Middle frontal gyrus (tissue), 1 donor: Measurements from ENCODE around the gene PKDCC.

ENCODE experiments used
- DNase-seq: peaks from one replicate; pipeline ENCODE4 v3.0.0-alpha.2; 2015; ENCODE audit warnings: low spot score; ENCODE audit errors: extremely low spot score

PKDCC gene

DNA sequence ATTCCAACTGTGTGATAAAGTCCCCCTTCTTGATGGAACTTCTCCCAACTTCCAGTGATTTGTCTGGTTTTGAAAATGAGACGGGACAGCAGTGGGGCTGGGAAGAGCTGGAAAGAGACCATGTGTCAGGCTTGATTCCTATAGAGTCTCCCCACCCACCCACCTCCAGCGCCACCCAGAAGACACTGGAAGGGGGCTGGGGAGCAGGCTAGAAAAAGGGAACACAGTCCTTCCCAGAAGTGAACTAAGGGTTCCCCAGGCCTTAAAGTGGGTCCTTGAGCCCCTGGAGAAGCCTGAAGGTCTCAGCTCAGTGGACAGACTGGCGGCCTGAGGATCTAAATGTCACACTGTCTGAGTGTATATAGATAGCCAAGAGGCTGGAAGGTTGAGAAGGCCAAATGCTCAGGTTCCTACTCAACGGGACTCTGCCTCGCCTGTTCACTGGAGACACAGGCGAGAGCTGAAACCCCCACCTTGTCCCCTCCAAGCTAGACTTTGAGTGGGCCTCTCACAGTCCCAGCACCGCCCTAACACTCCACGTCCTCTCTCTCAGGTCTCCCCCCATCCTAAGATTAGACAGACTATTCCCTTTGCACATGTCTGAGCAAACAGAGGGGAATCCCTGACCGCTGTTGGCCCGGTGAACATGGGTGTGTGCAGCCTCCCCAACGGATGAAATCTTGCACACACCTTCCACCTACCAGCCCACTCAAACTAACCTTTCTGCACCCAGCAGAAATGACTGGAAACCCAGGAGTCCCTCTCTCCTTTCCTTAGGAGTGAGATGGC, 1.6 kb downstream of the PKDCC start:
- DNase-seq = no peak

DNA sequence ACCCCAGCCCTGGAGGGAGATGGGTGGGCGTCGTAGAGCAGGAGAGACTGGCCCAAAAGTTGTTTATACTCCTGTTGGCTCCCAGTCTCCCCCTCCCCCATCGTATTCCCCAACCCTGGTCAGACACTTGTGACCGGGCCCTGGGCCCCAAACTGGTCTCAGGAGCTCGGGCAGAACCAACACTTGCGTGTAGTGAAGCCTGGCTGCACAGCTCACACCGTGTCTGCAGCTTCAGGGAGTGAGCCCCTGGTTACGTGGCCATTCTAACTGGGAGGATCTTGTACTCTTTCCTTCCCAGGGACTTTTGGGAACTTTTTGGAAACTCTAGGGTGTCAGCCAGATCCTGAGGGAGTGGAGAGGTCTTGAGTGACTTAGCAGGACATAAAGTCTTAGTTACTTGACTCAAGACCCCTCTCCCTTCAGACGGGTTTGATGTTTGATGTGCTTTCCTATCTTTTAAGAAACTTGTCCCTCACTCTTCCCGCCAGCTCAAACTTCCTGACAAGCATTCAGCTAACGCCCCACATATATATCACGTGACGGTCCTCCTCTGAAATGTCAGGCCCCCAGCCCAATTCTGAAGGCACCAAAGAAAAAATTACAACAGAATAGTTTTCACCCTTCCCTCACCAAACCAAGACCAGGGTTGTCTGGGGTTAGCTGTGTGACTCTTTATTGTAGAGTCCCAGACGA, 2.3 kb downstream of the PKDCC start:
- no peak for DNase-seq

GRCh38 chr2:42050703-42051542, 3.1 kb downstream of the PKDCC start:
- no peak for DNase-seq

DNA sequence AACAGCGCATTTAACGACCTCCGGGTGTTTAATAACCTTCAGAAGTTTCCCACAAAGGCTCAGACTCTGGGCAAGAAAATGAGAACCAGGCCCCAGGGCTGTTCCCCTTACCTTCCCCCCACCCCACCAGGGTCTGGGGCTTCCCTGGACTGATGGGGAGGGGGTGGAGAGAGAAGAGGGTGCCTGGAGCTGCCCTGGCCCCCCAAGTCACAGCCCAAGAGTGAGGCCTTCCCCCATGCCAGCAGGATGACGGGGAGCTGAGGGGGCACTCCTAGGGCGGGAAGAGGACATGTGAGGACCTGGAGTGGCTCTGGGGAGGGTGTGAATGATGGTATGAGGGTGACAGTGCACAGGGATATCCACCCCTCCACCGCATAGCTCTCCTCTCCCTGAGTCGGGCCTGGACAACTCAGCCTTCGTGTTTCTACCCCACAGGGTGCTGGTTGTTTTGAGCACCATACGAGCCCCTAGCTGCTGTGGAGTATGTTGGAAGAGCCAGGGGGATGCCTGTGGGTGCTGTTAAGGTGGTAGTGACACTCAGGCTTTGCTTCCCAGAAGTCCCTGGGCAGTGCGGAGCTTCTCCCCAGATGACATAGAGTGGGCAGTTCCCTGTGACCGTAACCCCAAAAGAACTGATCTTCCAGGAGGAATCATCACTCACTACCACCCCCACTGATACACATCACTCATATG, 3.9 kb downstream of the PKDCC start:
- no peak for DNase-seq

DNA sequence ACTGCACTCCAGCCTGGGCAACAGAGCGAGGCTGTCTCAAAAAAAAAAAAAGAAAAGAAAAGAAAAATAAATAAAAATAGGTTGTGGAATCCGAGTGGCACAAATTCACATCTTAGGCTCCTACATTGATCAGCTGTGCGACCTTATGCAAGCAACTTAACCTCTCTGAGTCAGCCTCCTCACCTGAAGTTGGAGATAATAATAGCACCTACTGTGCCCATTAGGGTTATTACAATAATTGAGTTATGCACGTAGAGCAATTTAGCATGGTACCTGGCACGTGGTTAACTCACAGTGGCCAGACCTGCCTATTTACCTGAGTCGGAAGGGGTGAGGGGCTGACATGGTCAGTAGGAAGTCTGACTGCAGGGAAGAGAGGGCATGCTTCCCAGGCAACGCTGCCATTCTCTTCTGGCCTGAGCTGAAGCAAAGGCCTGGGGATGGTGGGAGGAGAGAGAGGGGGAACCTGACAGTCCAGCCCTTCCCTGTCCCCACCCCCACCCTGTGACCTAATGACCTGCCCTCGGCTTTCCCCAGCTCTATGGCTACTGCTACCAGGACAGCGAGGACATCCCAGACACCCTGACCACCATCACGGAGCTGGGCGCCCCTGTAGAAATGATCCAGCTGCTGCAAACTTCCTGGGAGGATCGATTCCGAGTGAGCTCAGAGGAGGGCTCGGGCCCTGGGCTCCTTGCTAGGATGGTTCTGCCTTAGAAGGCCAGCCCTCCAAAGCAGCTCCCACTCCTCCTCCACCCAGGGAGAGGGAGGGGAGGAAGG, 5.1 kb downstream of the PKDCC start:
- DNase-seq = no peak

DNA sequence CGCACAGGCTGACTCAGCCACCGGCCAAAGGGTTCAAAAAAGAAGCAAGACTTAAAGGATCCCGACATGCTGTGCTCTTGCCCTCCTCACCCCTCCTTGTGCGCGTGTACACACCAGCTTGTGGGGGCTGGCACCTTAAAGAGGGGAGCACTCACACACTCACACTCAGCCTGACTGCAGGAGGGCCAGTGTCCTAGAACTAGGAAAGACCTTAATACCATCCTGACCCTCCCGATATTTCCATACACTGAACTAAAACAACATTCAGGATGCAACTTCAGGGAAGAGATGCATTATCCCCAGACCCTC, 5.6 kb downstream of the PKDCC start:
- DNase-seq = no peak

DNA sequence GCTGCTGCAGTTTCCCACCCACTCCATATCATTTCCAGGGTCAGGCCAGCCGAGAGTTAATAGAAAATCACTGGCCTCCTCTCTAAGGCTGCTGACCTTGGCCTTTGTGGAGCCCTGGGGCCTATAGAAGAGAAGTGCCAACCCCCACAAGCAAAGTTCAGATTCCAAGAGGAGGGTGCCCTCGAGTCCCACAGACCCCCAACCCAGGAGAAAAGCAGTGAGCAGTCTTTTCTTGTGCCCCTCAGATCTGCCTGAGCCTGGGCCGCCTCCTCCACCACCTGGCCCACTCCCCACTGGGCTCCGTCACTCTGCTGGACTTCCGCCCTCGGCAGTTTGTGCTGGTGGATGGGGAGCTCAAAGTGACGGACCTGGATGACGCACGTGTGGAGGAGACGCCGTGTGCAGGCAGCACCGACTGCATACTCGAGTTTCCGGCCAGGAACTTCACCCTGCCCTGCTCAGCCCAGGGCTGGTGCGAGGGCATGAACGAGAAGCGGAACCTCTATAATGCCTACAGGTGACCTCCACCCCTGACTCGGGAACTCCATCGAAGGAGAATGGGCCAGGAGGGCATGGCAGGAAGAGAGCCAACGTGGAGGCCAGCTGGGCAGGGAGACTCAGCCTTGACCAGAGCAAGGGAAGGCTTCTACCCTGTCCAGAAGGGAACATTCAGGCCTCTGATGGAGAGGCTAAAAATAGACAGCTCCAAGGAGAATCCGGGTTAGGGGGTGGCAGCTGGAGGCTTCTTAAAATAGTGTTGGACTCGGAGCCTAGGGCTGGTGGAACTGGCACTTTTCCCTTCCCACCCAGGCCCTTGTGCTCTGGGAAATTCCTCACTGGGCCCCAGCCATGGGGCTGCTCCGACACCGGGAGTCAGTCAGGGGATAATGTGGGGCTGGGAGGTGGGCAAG, 6.2 kb downstream of the PKDCC start:
- no peak for DNase-seq

- DNase-seq = no peak
These were observed 7.1 kb downstream of the PKDCC start for GRCh38 chr2:42054714-42055430.

- no peak for DNase-seq
These were observed 8.0 kb downstream of the PKDCC start for GRCh38 chr2:42055573-42056514.

DNA sequence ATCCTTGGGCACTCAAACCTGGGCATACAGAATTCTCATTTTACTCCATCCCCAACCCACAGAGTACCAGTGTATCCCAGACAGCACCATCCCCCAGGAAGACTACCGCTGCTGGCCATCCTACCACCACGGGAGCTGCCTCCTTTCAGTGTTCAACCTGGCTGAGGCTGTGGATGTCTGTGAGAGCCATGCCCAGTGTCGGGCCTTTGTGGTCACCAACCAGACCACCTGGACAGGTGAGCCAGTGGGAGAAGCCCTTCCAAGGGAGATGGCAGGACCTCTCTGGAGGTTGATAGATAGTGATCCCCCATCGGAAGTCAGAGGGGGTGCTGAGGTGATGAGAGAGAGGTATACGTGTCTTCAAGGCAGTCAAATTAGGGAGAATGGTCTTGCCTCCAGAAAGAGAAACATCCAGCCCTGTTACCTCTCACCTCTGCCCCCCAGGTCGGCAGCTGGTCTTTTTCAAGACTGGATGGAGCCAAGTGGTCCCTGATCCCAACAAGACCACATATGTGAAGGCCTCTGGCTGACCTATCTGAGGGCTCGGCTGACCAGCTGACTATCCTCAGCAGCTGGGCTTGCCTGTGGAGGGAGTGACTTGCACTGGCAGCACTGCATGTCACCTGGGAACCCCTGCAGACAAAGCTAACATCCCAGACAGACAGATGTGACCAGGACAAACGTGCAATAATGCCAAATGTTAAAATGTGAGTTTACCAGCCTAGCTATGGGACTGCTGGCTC, 9.5 kb downstream of the PKDCC start:
- no peak for DNase-seq

DNA sequence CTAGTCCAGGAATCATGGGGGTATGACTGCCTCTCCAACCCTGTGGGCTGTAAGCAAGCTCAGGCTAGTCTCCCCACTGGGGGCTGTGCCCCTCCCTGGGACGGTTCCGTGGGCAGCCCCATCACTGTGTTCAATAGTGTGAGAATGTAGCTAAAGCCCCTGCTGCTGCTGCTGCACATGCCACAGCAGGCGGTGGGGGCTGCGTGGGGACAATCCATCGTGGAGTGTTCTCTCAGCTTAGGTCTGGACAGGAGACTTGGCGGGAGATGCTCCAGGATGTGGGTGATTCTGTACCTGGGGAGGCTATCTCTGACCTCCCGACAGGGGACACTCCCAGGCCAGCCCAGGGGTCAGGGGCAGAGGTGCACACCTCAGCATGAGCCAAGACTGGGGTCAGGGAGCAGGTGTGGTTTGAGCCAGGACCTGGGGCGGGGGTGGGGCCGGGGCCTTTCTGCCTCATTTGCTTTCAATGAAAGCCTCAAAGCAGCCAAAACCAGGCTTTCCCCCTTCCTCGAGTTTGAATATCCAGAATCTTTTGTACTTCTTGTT, 10.2 kb downstream of the PKDCC start:
- DNase-seq = no peak

DNA sequence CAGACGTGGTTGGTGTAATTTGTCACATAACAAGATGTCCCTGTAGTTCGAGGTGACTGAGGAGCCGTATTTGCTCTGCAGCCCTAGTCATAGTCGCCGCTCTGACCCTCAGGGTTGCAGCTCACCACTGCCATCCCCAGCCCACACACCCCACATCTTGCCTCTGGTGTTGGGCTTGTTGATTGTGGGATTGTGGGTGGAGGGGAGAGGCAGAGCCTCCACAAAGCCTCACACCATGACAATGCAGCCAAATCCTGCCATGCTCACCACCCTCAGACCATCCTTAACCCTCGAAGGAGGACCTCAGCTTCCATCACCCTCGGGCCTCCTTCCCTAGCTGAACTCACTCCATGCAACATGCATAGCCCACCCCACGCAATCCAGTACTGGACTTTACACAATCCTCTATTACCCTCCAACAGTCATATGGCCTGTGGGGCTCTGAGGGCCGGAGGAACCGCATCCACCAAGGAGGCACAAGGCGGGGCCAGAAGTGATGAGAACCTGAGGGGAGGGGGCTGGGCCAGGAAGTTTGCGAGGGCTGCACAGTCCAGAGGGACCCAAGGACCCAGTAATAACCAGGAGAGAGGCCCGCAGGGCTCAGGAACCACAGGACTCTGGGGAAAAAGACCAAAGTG, 11.6 kb downstream of the PKDCC start:
- DNase-seq = no peak

GRCh38 chr2:42060028-42060427, 12.2 kb downstream of the PKDCC start:
- DNase-seq = no peak

- DNase-seq = no peak
These were observed 13.1 kb downstream of the PKDCC start for GRCh38 chr2:42060718-42061619.

GRCh38 chr2:42061839-42062238, 14.0 kb downstream of the PKDCC start:
- no peak for DNase-seq
